HG02852 (cell line): ENCODE measurements around the gene CCR2.
A peak's percentile ranks its signal among the peaks of the same experiment; 100 is the strongest.

Experiments used
- ATAC-seq: cut with Tn5 transposase; IDR thresholded peaks from one replicate; pipeline ENCODE4 v1.9.1; 2021; ENCODE audit warnings: mild to moderate bottlenecking, moderate library complexity; ENCODE audit not compliant: unreplicated experiment

CCR2 gene

DNA sequence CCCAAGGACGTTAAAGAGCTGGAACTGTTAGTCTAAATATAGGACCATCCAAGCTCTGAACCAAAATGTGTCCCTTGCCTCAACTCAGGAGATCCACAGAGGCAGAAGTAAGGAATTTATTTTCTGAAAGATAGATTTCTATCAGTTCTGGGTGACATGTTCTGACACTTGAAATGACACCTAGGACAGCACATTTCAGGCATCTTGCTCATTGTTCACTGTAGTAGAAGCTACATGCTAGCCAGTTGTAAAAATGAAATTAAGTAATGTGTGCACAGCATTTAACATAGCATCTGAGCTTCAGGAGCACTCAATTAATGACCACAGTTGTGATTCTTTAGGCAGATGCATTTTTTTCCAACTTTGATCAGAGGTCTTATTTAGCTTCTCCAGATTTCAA lies 567 bp downstream of the CCR2 start:
- no peak for ATAC-seq

DNA sequence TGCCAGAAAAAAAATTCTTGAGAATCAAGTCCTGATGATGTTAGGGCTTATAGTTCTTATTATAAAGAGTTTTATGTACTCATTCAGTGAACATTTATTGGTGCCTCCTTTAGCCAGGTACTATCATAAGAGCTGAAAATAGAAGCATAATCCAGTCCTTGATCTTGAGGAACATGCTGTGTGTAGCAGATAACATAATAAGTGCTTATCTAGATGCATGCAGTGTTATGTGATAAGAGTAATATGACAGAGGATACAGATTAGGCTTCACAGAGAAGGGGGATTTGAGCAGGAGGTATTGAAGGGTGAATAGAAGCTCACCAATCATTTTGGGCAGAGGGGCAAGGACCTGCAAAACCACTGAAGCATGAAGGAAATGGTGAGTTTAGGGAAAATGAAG lies 1.1 kb downstream of the CCR2 start:
- no peak for ATAC-seq

GRCh38 chr3:46356276-46356675 lies 2.4 kb downstream of the CCR2 start:
- ATAC-seq: no peak

GRCh38 chr3:46356909-46357308 lies 3.0 kb downstream of the CCR2 start:
- no peak for ATAC-seq

- ATAC-seq: no peak
Observed at GRCh38 chr3:46358466-46358865, 4.6 kb downstream of the CCR2 start.

DNA sequence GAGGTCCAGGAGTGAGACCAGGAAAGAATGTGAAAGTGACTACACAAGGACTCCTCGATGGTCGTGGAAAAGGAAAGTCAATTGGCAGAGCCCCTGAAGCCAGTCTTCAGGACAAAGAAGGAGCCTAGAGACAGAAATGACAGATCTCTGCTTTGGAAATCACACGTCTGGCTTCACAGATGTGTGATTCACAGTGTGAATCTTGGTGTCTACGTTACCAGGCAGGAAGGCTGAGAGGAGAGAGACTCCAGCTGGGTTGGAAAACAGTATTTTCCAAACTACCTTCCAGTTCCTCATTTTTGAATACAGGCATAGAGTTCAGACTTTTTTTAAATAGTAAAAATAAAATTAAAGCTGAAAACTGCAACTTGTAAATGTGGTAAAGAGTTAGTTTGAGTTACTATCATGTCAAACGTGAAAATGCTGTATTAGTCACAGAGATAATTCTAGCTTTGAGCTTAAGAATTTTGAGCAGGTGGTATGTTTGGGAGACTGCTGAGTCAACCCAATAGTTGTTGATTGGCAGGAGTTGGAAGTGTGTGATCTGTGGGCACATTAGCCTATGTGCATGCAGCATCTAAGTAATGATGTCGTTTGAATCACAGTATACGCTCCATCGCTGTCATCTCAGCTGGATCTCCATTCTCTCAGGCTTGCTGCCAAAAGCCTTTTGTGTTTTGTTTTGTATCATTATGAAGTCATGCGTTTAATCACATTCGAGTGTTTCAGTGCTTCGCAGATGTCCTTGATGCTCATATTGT lies 6.0 kb downstream of the CCR2 start:
- ATAC-seq: no peak

DNA sequence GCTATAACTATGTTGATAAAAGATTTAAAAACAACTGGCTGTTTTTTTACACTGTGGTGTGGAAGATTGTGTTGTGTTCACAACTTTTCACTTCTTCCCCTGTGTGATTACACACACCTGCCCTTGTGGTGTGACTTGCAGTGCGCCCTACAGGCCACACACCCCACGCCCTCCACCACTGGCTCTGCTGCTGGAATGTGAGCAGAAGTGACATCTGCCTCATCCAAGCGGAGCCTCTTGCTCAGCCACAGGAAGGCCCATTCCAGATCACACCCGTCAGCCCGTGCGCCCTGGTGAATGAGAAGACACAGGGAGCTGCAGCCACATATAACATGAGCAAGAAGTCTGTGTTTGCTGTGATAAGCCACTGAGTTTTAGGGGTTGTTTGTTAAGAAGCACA lies 7.0 kb downstream of the CCR2 start:
- ATAC-seq: no peak

DNA sequence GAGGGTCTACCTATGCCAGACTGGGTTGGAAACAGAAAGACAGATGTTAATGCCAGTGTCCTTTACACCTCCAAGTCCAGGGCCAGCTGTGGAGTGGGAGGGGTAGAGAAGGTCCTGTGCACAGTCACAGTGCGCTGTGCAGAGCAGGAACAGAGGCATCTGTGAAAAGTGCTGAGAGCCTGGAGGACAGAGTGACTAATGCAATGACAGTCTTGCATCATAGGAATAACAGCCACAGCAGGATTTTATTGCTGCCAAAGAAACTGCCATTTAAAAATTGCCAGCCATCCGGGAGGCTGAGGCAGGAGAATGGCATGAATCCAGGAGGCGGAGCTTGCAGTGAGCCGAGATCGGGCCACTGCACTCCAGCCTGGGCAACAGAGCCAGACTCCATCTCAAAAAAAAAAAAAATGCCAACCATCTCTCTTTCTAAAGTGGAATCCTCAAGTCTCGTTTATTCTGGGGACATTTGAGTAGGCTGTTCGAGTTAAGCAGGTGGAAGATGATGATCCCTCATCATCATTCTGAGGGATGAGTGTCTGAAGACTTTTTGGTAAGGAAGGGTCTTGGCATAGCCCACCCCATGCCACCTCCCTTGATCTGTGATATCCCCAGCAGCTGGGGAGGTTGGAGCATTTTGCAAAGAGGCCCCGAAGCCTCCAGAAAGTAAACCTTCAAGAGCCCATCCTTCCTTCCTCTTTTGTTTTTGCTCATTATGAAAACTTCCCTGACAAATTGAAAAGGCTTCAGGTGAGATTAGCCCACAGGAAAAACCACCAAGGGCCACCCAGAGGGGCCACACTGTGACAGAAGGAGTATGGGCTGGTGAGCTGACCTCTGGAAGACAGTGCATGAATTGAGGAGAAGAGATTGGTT lies 7.7 kb downstream of the CCR2 start:
- no peak for ATAC-seq

DNA sequence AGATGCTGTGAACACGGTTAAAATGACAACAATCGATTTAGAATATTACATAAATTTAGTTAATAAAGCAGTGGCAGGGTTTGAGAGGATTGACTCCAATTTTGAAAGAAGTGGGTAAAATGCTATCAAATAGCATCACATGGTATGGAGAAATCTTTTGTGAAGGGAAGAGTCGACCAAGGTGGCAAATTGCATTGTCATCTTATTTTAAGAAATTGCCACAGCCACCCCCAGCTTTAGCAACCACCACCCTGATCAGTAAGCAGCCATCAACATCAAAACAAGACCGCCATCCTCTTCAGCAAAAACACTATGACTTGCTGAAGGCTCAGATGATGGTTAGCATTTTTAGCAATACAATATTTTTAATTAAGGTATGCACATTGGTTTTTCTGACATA lies 11.1 kb downstream of the CCR2 start:
- no peak for ATAC-seq

- no peak for ATAC-seq
Observed at GRCh38 chr3:46365737-46366524, 12.0 kb downstream of the CCR2 start.

GRCh38 chr3:46367811-46368210 lies 13.9 kb downstream of the CCR2 start:
- no peak for ATAC-seq

DNA sequence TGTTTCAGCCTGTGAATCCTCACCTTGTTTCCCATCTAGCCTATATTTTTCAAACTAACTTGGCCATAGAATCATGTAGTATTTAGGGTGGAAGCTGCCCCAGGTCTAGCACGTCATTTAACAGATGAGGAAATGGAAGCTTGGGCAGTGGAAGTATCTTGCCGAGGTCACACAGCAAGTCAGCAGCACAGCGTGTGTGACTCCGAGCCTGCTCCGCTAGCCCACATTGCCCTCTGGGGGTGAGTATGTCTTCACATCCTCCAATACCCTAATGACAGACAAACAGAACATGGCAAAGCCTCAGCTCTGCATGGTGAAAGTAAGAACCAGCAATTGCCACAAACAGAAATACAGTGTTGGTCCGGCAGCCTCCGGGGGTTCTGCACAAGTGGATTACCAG lies 14.7 kb downstream of the CCR2 start:
- no peak for ATAC-seq

GRCh38 chr3:46369151-46369550 lies 15.2 kb downstream of the CCR2 start:
- ATAC-seq: no peak

- ATAC-seq: peak; percentile 69
Observed at GRCh38 chr3:46369675-46370132, 15.8 kb downstream of the CCR2 start.

DNA sequence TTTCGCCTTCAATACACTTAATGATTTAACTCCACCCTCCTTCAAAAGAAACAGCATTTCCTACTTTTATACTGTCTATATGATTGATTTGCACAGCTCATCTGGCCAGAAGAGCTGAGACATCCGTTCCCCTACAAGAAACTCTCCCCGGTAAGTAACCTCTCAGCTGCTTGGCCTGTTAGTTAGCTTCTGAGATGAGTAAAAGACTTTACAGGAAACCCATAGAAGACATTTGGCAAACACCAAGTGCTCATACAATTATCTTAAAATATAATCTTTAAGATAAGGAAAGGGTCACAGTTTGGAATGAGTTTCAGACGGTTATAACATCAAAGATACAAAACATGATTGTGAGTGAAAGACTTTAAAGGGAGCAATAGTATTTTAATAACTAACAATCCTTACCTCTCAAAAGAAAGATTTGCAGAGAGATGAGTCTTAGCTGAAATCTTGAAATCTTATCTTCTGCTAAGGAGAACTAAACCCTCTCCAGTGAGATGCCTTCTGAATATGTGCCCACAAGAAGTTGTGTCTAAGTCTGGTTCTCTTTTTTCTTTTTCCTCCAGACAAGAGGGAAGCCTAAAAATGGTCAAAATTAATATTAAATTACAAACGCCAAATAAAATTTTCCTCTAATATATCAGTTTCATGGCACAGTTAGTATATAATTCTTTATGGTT lies 17.1 kb downstream of the CCR2 start, which contains the start of gene CCR5:
TSS of gene CCR5 (plus strand) at position 108 of the 680 bp plus-strand sequence. CDS start 1,957 bp downstream, outside the sequence.
- no peak for ATAC-seq

GRCh38 chr3:46371519-46372340 lies 17.8 kb downstream of the CCR2 start:
- no peak for ATAC-seq

DNA sequence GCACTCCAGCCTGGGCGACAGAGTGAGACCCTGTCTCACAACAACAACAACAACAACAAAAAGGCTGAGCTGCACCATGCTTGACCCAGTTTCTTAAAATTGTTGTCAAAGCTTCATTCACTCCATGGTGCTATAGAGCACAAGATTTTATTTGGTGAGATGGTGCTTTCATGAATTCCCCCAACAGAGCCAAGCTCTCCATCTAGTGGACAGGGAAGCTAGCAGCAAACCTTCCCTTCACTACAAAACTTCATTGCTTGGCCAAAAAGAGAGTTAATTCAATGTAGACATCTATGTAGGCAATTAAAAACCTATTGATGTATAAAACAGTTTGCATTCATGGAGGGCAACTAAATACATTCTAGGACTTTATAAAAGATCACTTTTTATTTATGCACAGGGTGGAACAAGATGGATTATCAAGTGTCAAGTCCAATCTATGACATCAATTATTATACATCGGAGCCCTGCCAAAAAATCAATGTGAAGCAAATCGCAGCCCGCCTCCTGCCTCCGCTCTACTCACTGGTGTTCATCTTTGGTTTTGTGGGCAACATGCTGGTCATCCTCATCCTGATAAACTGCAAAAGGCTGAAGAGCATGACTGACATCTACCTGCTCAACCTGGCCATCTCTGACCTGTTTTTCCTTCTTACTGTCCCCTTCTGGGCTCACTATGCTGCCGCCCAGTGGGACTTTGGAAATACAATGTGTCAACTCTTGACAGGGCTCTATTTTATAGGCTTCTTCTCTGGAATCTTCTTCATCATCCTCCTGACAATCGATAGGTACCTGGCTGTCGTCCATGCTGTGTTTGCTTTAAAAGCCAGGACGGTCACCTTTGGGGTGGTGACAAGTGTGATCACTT lies 18.8 kb downstream of the CCR2 start:
- ATAC-seq: no peak

DNA sequence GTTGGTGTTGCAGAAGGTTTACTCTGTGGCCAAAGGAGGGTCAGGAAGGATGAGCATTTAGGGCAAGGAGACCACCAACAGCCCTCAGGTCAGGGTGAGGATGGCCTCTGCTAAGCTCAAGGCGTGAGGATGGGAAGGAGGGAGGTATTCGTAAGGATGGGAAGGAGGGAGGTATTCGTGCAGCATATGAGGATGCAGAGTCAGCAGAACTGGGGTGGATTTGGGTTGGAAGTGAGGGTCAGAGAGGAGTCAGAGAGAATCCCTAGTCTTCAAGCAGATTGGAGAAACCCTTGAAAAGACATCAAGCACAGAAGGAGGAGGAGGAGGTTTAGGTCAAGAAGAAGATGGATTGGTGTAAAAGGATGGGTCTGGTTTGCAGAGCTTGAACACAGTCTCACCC lies 20.8 kb downstream of the CCR2 start:
- no peak for ATAC-seq

- no peak for ATAC-seq
Observed at GRCh38 chr3:46375218-46375617, 21.3 kb downstream of the CCR2 start.
